GM20000 (cell line): ENCODE measurements around the gene ENAH.

Experiments
- DNase-seq: peaks from one replicate; pipeline ENCODE4 v3.0.0; 2012; ENCODE audit warnings: low spot score
- CTCF ChIP-seq: IDR thresholded peaks from 2 replicates; pipeline ENCODE4 v1.5.1; 2012; ENCODE audit warnings: mild to moderate bottlenecking, control low read depth; ENCODE audit errors: extremely low read depth, missing control alignments

The ENAH gene

GRCh38 chr1:225471453-225472301 lies 181.2 kb downstream of the ENAH start:
- no peak for TF ChIP-seq CTCF
- DNase-seq: no peak

GRCh38 chr1:225471109-225471452 lies 181.8 kb downstream of the ENAH start:
- TF ChIP-seq CTCF: no peak
- no peak for DNase-seq

- no peak for TF ChIP-seq CTCF
- DNase-seq: no peak
Measured at GRCh38 chr1:225470211-225471108, 182.5 kb downstream of the ENAH start.

GRCh38 chr1:225469051-225469450 lies 183.9 kb downstream of the ENAH start:
- TF ChIP-seq CTCF: no peak
- DNase-seq: no peak

GRCh38 chr1:225468270-225469020 lies 184.5 kb downstream of the ENAH start:
- no peak for TF ChIP-seq CTCF
- DNase-seq: peak; percentile 41

- TF ChIP-seq CTCF: no peak
Measured at GRCh38 chr1:225467193-225468020, 185.5 kb downstream of the ENAH start.

More at GRCh38 chr1:225467193-225468020, 185.5 kb downstream of the ENAH start:
- DNase-seq: peak; percentile 87
